ENCODE data around the gene RORC. TPM values are rescaled to one million over a fixed set of nuclear protein-coding genes. Genes with fewer than 3 reads are reported as not detected.

RORC gene
- total RNA-seq, 2 donors from 2014 or later = 18.3 TPM

- intact Hi-C loops (cut with DNase I, micrococcal nuclease) = no loop called here
- DNase-seq (no peak), ATAC-seq (no peak)
These were observed 72.4 kb downstream of the RORC start for GRCh38 chr1:151759241-151759640.

- ATAC-seq (no peak), DNase-seq (no peak)
- intact Hi-C loops (cut with DNase I, micrococcal nuclease) = no loop called here
These were observed 75.3 kb downstream of the RORC start for GRCh38 chr1:151756291-151756690.

Other genes starting within 250 kb of the RORC start
- gene SNX27, start 219.8 kb downstream of the RORC start, total RNA-seq = 10 to 100 TPM; 28.4 to 30.6 TPM
- gene CELF3, start 115.0 kb downstream of the RORC start, total RNA-seq = 1 to 10 TPM; 2.2 to 2.4 TPM
- 1 to 10 TPM in 1 of 2 donors, under 1 TPM in 1; 0.67 to 1.6 TPM for gene RIIAD1, start 110.3 kb downstream of the RORC start, total RNA-seq
- gene MRPL9, start 68.3 kb downstream of the RORC start, total RNA-seq = 10 to 100 TPM; 44.8 to 47.5 TPM
- gene TDRKH, start 41.3 kb downstream of the RORC start, total RNA-seq = 1 to 10 TPM; 3.3 to 7.2 TPM
- under 1 TPM in 1 of 2 donors, not detected in 1; 0.20 TPM for gene LINGO4, start 26.4 kb downstream of the RORC start, total RNA-seq
- under 1 TPM; 0.81 to 0.92 TPM for gene C2CD4D, start 8.0 kb upstream of the RORC start, total RNA-seq
- gene THEM5, start 21.9 kb upstream of the RORC start, total RNA-seq = not detected
- 10 to 100 TPM in 1 of 2 donors, 1 to 10 TPM in 1; 7.3 to 11.0 TPM for gene THEM4, start 77.7 kb upstream of the RORC start, total RNA-seq
- gene S100A10, start 162.1 kb upstream of the RORC start, total RNA-seq = 1,000 to 10,000 TPM; 1,029 to 1,322 TPM
- 100 to 1,000 TPM; 115 to 178 TPM for gene S100A11, start 205.2 kb upstream of the RORC start, total RNA-seq